ENCODE results near the gene GALT.

Gene GALT

DNA sequence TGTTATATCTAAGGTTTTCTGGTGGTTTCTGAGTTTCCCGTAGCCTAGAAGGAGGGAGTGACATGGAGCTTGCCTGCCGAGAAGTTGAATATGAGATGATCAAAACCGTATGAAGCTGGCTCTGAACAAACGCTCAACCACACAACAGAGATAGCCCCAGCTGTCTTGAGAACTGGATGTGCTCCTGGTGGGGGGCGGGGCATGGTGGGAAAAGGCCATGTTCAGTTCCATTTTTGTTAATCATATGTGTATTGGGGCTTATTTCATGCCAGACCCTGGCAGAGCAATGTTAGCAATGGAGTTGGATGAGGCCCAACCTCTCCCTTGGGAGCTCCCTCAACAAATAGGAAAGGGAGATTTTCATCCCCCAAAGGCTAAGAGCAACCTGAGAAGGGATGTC is 39.8 kb downstream of the GALT start:
- DNase-seq: no peak

- DNase-seq: no peak
Measured at GRCh38 chr9:34686732-34687131, 40.3 kb downstream of the GALT start.

- DNase-seq: no peak
Measured at GRCh38 chr9:34687276-34688030, 41.0 kb downstream of the GALT start.

GRCh38 chr9:34688329-34689115 is 42.0 kb downstream of the GALT start:
- DNase-seq: no peak

DNA sequence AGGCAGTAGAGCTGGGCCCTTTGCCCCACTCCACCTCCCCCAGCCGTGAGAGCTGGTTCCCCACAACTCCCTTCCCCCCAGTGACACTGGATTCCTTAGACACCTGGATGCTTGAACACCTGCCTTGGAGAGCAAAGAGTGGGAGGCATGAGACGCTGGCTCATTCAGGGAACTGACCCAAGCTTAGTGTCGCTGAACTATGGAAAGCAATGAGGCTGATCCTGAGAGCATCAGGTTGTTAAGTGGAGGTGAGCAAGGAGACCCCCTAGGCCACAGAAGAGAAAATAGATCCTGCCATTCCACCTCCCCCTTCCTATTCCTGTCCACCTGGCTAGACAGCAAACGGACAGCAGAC is 42.6 kb downstream of the GALT start:
- no peak for DNase-seq

GRCh38 chr9:34689512-34689911 is 43.0 kb downstream of the GALT start:
- DNase-seq: no peak

DNA sequence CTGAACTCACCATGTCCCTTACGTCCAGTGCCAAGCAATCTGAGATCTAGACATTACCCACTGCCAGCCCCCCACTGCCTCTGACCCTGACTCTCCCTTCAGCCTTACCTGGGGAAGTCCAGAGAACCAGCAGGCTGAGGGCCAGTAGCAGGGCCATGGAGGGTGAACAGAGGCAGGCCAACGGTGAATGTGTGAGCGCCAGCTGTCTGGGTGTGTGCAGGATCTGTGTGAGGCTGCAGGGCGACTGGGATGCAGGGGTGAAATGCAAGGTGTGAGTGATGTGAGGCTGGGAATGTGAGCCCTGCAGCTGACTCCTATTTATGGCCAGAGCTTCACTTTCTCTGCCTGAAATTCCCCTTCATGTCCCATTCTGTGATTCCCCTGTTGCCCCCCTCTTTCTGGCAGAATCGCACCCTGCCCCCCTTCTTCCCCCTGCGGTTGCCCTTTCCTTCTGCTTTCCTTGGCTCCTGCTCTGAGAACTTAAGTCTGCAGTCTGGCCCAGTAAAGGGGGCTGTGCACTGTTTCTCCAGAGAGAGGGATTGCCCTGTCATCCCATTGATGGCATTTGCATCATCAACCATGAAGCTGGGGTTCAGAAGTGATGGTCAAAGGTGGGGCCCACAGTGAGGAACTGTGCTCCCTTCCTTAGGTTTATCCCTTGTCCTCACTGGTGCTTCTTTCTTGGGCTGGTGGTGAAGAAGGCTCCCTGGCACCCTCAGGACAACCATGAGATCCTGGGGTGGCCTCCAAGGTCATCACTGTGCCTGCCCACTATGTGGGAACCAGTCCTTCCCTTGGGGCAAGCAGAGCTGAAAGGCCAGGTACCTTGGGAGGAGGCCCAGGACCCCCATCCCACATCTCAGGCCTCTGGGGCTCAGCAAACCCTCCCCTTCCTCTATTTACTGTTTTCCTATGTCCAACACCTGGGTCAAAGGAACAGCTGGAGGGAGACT is 44.8 kb downstream of the GALT start, which contains the start of gene CCL19:
CCL19 (minus strand) TSS at position 294 of the 953 bp plus-strand sequence; CDS start at position 157, 137 bp downstream.
- no peak for DNase-seq

DNA sequence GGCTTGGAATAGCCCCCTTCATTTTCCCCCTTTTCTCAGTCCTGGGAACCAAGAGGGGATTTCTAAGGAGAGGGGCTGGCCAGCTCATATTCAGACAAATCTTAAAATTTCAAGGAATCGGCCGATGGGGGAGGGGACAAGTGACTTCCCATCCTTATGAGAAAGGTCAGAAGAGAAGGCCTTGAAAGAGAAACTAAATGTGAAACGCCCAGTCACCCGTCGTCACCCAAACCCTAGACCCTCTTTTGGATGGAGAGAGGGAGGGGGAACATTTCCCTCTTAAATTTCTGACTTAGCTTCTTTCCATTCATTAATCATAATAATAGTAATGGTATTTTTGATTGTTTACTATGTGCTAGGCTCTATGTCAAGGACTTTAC is 45.5 kb downstream of the GALT start:
- no peak for DNase-seq

- no peak for DNase-seq
Measured at GRCh38 chr9:34693560-34693959, 47.1 kb downstream of the GALT start.

DNA sequence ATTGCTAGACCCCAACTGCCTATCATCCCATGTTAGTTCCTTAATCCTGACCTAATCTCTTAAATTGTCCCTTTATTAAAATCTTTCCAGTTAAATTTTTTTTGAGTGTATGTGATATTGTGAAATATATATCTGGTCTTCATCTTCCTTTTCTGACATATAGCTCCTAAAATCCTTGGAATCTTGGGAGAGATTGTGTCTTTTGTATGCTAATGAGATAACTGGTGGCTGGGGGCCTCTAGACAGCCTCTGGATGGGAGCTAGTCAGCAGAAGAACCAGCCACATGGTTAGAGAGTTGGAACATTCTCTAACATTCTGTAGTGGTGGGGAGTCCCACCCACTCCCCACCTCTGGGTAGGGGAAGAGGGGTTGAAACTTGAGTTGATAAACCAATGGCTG is 48.3 kb downstream of the GALT start:
- DNase-seq: no peak

Data from hippocampal formation (tissue), 2 donors.